ENCODE data around the gene MGAT5. TPM values are rescaled to one million over a fixed set of nuclear protein-coding genes. Genes with fewer than 3 reads are reported as not detected.

Gene MGAT5
- total RNA-seq, 4 donors from 2014 or later, result 28.3 to 52.3 (median 40.4) TPM

- no peak for ATAC-seq (ENCODE audit: low FRiP score)
- no peak for DNase-seq (ENCODE audit: low spot score)
- TF ChIP-seq CTCF (IDR thresholded peaks at IDR 0.05), result no peak
These were observed 19.5 kb downstream of the MGAT5 start for GRCh38 chr2:134273256-134273983.

GRCh38 chr2:134274121-134274520 lies 20.2 kb downstream of the MGAT5 start:
- ATAC-seq (ENCODE audit: low FRiP score), result no peak
- no peak for DNase-seq (ENCODE audit: low spot score)
- TF ChIP-seq CTCF (IDR thresholded peaks at IDR 0.05), result no peak

- DNase-seq (ENCODE audit: low spot score), result no peak
- no peak for TF ChIP-seq CTCF (IDR thresholded peaks at IDR 0.05)
- ATAC-seq (ENCODE audit: low FRiP score), result no peak
These were observed 21.4 kb downstream of the MGAT5 start for GRCh38 chr2:134275058-134275862.

- no peak for DNase-seq (ENCODE audit: low spot score)
- no peak for ATAC-seq (ENCODE audit: low FRiP score)
- TF ChIP-seq CTCF (IDR thresholded peaks at IDR 0.05), result no peak
These were observed 22.7 kb downstream of the MGAT5 start for GRCh38 chr2:134276381-134277172.

- TF ChIP-seq CTCF (IDR thresholded peaks at IDR 0.05), result no peak
- ATAC-seq (ENCODE audit: low FRiP score) (no peak), DNase-seq (ENCODE audit: low spot score) (no peak)
These were observed 23.4 kb downstream of the MGAT5 start for GRCh38 chr2:134277223-134277622.

- DNase-seq (ENCODE audit: low spot score), result no peak
- ATAC-seq (ENCODE audit: low FRiP score), result no peak
- no peak for TF ChIP-seq CTCF (IDR thresholded peaks at IDR 0.05)
These were observed 24.7 kb downstream of the MGAT5 start for GRCh38 chr2:134278553-134278952.
